Glutamatergic neuron (in vitro differentiated cells): ENCODE data around the gene SLC38A8. TPM values are rescaled to one million over a fixed set of nuclear protein-coding genes. Genes with fewer than 3 reads are reported as not detected.

Experiments used
- DNase-seq: peaks from one replicate; pipeline ENCODE4 v3.0.0; 2022
- H3K27ac Mint-ChIP-seq: one replicate; pipeline ENCODE4 v1.8.0; 2020; ENCODE audit warnings: mild to moderate bottlenecking, mixed read lengths, inconsistent platforms; ENCODE audit not compliant: unreplicated experiment
- H3K27me3 Mint-ChIP-seq: one replicate; pipeline ENCODE4 v1.8.0; 2020; ENCODE audit warnings: mild to moderate bottlenecking, moderate library complexity, mixed read lengths, inconsistent platforms; ENCODE audit not compliant: unreplicated experiment
- H3K36me3 Mint-ChIP-seq: one replicate; pipeline ENCODE4 v1.8.0; 2020; ENCODE audit warnings: mild to moderate bottlenecking, mixed read lengths, inconsistent platforms; ENCODE audit not compliant: unreplicated experiment
- H3K4me1 Mint-ChIP-seq: one replicate; pipeline ENCODE4 v1.8.0; 2020; ENCODE audit warnings: mild to moderate bottlenecking, low read depth, mixed read lengths, inconsistent platforms; ENCODE audit not compliant: unreplicated experiment
- H3K4me3 Mint-ChIP-seq: one replicate; pipeline ENCODE4 v1.8.0; 2020; ENCODE audit warnings: mild to moderate bottlenecking, mixed read lengths, inconsistent platforms; ENCODE audit not compliant: unreplicated experiment
- H3K9me3 Mint-ChIP-seq: one replicate; pipeline ENCODE4 v1.8.0; 2020; ENCODE audit warnings: mild to moderate bottlenecking, moderate library complexity, mixed read lengths, inconsistent platforms; ENCODE audit not compliant: unreplicated experiment
- CTCF ChIP-seq: fragments of 200-600 bp; sonication (generic); IDR thresholded peaks from one replicate; pipeline ENCODE4 v1.5.0; 2021; ENCODE audit not compliant: partially characterized antibody, unreplicated experiment
- total RNA-seq: library from RNA; stranded (reverse); fragmentation: NEBNext Ultra II Directional; extraction: Animal tissue kit (Norgen Biotek cat#: 25700); gene quantifications from one replicate; pipeline ENCODE4 v1.2.1, GENCODE V29; 2021; ENCODE audit not compliant: unreplicated experiment

SLC38A8 gene
- total RNA-seq, 1 donor from 2014 or later, result not detected

- Mint-ChIP-seq H3K4me1 (peaks cover 28% of the 10 kb centered on the region), H3K27ac (no peak overlapping the region), H3K9me3 (peaks cover 12% of the 10 kb centered on the region), H3K4me3 (no peak overlapping the region), H3K27me3 (no peaks in the 10 kb centered on the region), H3K36me3 (no peaks in the 10 kb centered on the region)
- peak; percentile 79 for TF ChIP-seq CTCF
- DNase-seq, result peak; percentile 73
Observed at GRCh38 chr16:84065536-84066132, 23.0 kb upstream of the SLC38A8 start.

GRCh38 chr16:84063980-84064379, 21.4 kb upstream of the SLC38A8 start:
- peak overlapping the region; percentile 100 for H3K27ac Mint-ChIP-seq
- H3K4me1 Mint-ChIP-seq, result peaks cover 31% of the 10 kb centered on the region
- DNase-seq, result no peak
- no peaks in the 10 kb centered on the region for H3K27me3 Mint-ChIP-seq
- peaks cover 13% of the 10 kb centered on the region for H3K9me3 Mint-ChIP-seq
- no peak for TF ChIP-seq CTCF
- H3K4me3 Mint-ChIP-seq, result no peak overlapping the region
- H3K36me3 Mint-ChIP-seq, result peaks cover 6% of the 10 kb centered on the region

- peaks cover 2% of the 10 kb centered on the region for H3K27me3 Mint-ChIP-seq
- TF ChIP-seq CTCF, result peak; percentile 96
- peaks cover 6% of the 10 kb centered on the region for H3K36me3 Mint-ChIP-seq
- H3K9me3 Mint-ChIP-seq, result peaks cover 13% of the 10 kb centered on the region
- peak overlapping the region; percentile 85 for H3K4me3 Mint-ChIP-seq
- H3K4me1 Mint-ChIP-seq, result peaks cover 36% of the 10 kb centered on the region
- peak overlapping the region; percentile 100 for H3K27ac Mint-ChIP-seq
- peak; percentile 97 for DNase-seq
Observed at GRCh38 chr16:84062734-84063640, 20.4 kb upstream of the SLC38A8 start.

- Mint-ChIP-seq H3K27ac (peak overlapping the region; percentile 77), H3K4me1 (peaks cover 49% of the 10 kb centered on the region), H3K9me3 (peaks cover 13% of the 10 kb centered on the region), H3K36me3 (peaks cover 6% of the 10 kb centered on the region), H3K4me3 (no peak overlapping the region), H3K27me3 (peaks cover 2% of the 10 kb centered on the region)
- DNase-seq, result no peak
- TF ChIP-seq CTCF, result no peak
Observed at GRCh38 chr16:84061236-84061819, 18.7 kb upstream of the SLC38A8 start.
